Muscle of leg (tissue), 16 donors: ENCODE measurements around the gene ZNF443. TPM values are rescaled to one million over a fixed set of nuclear protein-coding genes. Genes with fewer than 3 reads are reported as not detected.
"Not testable (repeated sequence)": the region's sequence is repeated elsewhere in the genome, so short reads cannot be mapped to it uniquely, and the experiment has no call there.

Source experiments
- DNase-seq: peaks from one replicate; pipeline ENCODE4 v3.0.0; 2013
- H3K27ac ChIP-seq: one replicate; pipeline ENCODE4 v1.5.1; 2013; ENCODE audit warnings: mild to moderate bottlenecking, low read length, control low read depth
- H3K27me3 ChIP-seq: one replicate; pipeline ENCODE4 v1.6.1; 2013; ENCODE audit warnings: low read length; ENCODE audit not compliant: control insufficient read depth, insufficient read depth
- H3K36me3 ChIP-seq: one replicate; pipeline ENCODE4 v1.6.1; 2013; ENCODE audit warnings: low read length; ENCODE audit not compliant: control insufficient read depth, insufficient read depth
- H3K4me1 ChIP-seq: one replicate; pipeline ENCODE4 v1.6.1; 2013; ENCODE audit warnings: low read length; ENCODE audit not compliant: control insufficient read depth, insufficient read depth
- H3K4me3 ChIP-seq: one replicate; pipeline ENCODE4 v1.5.1; 2013; ENCODE audit warnings: low read length, control low read depth
- H3K9me3 ChIP-seq: replicated peaks from 2 replicates; pipeline ENCODE4 v1.6.1; 2013; ENCODE audit warnings: low read depth, low read length; ENCODE audit not compliant: control insufficient read depth
- WGBS: methylation state at CpG from one replicate; pipeline ENCODE4 v1.1.5; 2013; ENCODE audit warnings: missing lambda C conversion rate; ENCODE audit not compliant: insufficient coverage; 5-methylcytosine and 5-hydroxymethylcytosine counted together
- long read RNA-seq, 11 donors: transcript quantifications; one replicate each; lab custom pipeline, GENCODE V29; 2026
- polyA plus RNA-seq, 8 donors: library from polyadenylated mRNA; unstranded; fragments of 120-200 nt; gene quantifications; one replicate each; pipeline versions ENCODE4 v1.2.1 to v1.2.3, GENCODE V29; 2013; ENCODE audit warnings: inconsistent platforms in 1 of 8, low replicate concordance in 1 of 8; ENCODE audit not compliant: insufficient read length in 8 of 8, insufficient read depth in 1 of 8
- total RNA-seq: library from RNA; stranded (reverse); fragments of 120-200 nt; gene quantifications from one replicate; pipeline ENCODE4 v1.2.4, GENCODE V29; 2013

Gene ZNF443
- 5.4 TPM for total RNA-seq
- 1 to 10 TPM; 2.5 to 4.4 (median 3.3) TPM for polyA plus RNA-seq
- long read RNA-seq, donor 1, result 0 reads
- long read RNA-seq, donor 2, result 0 reads
- long read RNA-seq, donor 3, partial matches to known transcripts, result 0 of 1 reads
- long read RNA-seq, donor 3, other reads (novel, unspliced or antisense), result 0 of 1 reads
- long read RNA-seq, donor 4, result 0 reads
- long read RNA-seq, donor 5, partial matches to known transcripts, result 0 of 4 reads
- long read RNA-seq, donor 5, other reads (novel, unspliced or antisense), result 0 of 4 reads
- long read RNA-seq, donor 6, partial matches to known transcripts, result 0 of 1 reads
- long read RNA-seq, donor 6, other reads (novel, unspliced or antisense), result 0 of 1 reads
- long read RNA-seq, donor 7, result 0 reads
- long read RNA-seq, donor 8, result 0 reads
- long read RNA-seq, donor 9, result 0 reads
- long read RNA-seq, donor 10, result 0 reads
- long read RNA-seq, donor 11, result 0 reads

GRCh38 chr19:12440541-12441316 lies at the start of gene ZNF443:
Gene ZNF443 (minus strand): TSS chr19:12441021. CDS start chr19:12440914, 107 bp downstream.
- Histone ChIP-seq H3K4me1 (peaks cover 7% of the 10 kb centered on the region), H3K9me3 (peaks cover 5% of the 10 kb centered on the region), H3K27me3 (no peaks in the 10 kb centered on the region), H3K36me3 (no peaks in the 10 kb centered on the region), H3K27ac (peak within 1 kb of the TSS; percentile 89), H3K4me3 (peak within 1 kb of the TSS; percentile 78)
- DNase-seq, result peak; percentile 99
- under 1% methylated on average over 37 of the region's 59 CpGs for WGBS

GRCh38 chr19:12486265-12486783 lies 45.5 kb upstream of the ZNF443 start:
- H3K27ac ChIP-seq, H3K4me3 ChIP-seq, DNase-seq, H3K27me3 ChIP-seq, H3K36me3 ChIP-seq, H3K9me3 ChIP-seq: not testable (repeated sequence)
- peaks cover 11% of the 10 kb centered on the region for H3K4me1 ChIP-seq
- WGBS, result 91% methylated on average over 1 of the region's 1 CpG

GRCh38 chr19:12485571-12485970 lies 44.8 kb upstream of the ZNF443 start:
- no peaks in the 10 kb centered on the region for H3K27me3 ChIP-seq
- no peak overlapping the region for H3K4me3 ChIP-seq
- H3K4me1 ChIP-seq, result peaks cover 11% of the 10 kb centered on the region
- H3K36me3 ChIP-seq, result no peaks in the 10 kb centered on the region
- 57% methylated on average over 1 of the region's 3 CpGs for WGBS
- DNase-seq, result no peak
- no peak overlapping the region for H3K27ac ChIP-seq
- no peaks in the 10 kb centered on the region for H3K9me3 ChIP-seq

- Histone ChIP-seq H3K36me3 (no peaks in the 10 kb centered on the region), H3K9me3 (no peaks in the 10 kb centered on the region), H3K4me3 (peak overlapping the region; percentile 57), H3K27me3 (no peaks in the 10 kb centered on the region), H3K27ac (peak overlapping the region; percentile 59), H3K4me1 (peaks cover 11% of the 10 kb centered on the region)
- WGBS, result under 1% methylated on average over 7 of the region's 11 CpGs
- DNase-seq, result no peak
Observed at GRCh38 chr19:12485052-12485416, 44.2 kb upstream of the ZNF443 start.

GRCh38 chr19:12484371-12485051 lies 43.7 kb upstream of the ZNF443 start, which contains the start of gene ZNF709:
Gene ZNF709 (minus strand): TSS chr19:12484816. CDS start chr19:12484657, 159 bp downstream.
- Histone ChIP-seq H3K4me3 (peak within 1 kb of the TSS; percentile 57), H3K9me3 (no peaks in the 10 kb centered on the region), H3K27ac (peak within 1 kb of the TSS; percentile 59), H3K27me3 (no peaks in the 10 kb centered on the region), H3K4me1 (peaks cover 11% of the 10 kb centered on the region), H3K36me3 (no peaks in the 10 kb centered on the region)
- peak; percentile 97 for DNase-seq
- WGBS, result 0% methylated on average over 53 of the region's 53 CpGs

- WGBS, result 0% methylated on average over 7 of the region's 13 CpGs
- Histone ChIP-seq H3K27me3 (no peaks in the 10 kb centered on the region), H3K4me3 (peak overlapping the region; percentile 57), H3K27ac (peak overlapping the region; percentile 59), H3K9me3 (no peaks in the 10 kb centered on the region), H3K4me1 (peaks cover 11% of the 10 kb centered on the region), H3K36me3 (no peaks in the 10 kb centered on the region)
- DNase-seq, result no peak
Observed at GRCh38 chr19:12484011-12484370, 43.2 kb upstream of the ZNF443 start.

- Histone ChIP-seq H3K27ac (no peak overlapping the region), H3K4me3 (no peak overlapping the region), H3K27me3 (no peaks in the 10 kb centered on the region), H3K4me1 (peaks cover 11% of the 10 kb centered on the region), H3K9me3 (no peaks in the 10 kb centered on the region), H3K36me3 (no peaks in the 10 kb centered on the region)
- DNase-seq, result no peak
- 83% methylated on average over 1 of the region's 2 CpGs for WGBS
Observed at GRCh38 chr19:12482509-12482886, 41.7 kb upstream of the ZNF443 start.

- H3K4me3 ChIP-seq, result no peak overlapping the region
- DNase-seq, result no peak
- H3K4me1 ChIP-seq, result peaks cover 11% of the 10 kb centered on the region
- no peaks in the 10 kb centered on the region for H3K27me3 ChIP-seq
- no peaks in the 10 kb centered on the region for H3K9me3 ChIP-seq
- no peaks in the 10 kb centered on the region for H3K36me3 ChIP-seq
- no peak overlapping the region for H3K27ac ChIP-seq
- WGBS, result 38% methylated on average over 1 of the region's 4 CpGs
Observed at GRCh38 chr19:12481781-12482508, 41.1 kb upstream of the ZNF443 start.

GRCh38 chr19:12478234-12478941 lies 37.6 kb upstream of the ZNF443 start:
- WGBS, result 72% methylated on average over 2 of the region's 5 CpGs
- H3K27me3 ChIP-seq, result no peaks in the 10 kb centered on the region
- no peaks in the 10 kb centered on the region for H3K36me3 ChIP-seq
- H3K27ac ChIP-seq, result no peak overlapping the region
- peaks cover 2% of the 10 kb centered on the region for H3K9me3 ChIP-seq
- no peak for DNase-seq
- no peak overlapping the region for H3K4me3 ChIP-seq
- peaks cover 3% of the 10 kb centered on the region for H3K4me1 ChIP-seq
